OCI-LY7 (cell line): ENCODE measurements around the gene FAXC. TPM values are rescaled to one million over a fixed set of nuclear protein-coding genes. Genes with fewer than 3 reads are reported as not detected.

Source experiments
- BruUV-seq: library from RNA; stranded (reverse); fragments of 400-500 nt; replicated peaks from 2 replicates; lab custom pipeline; 2021; lab: Mats Ljungman, UMichigan
- CTCF ChIA-PET: fragments of 300-600 bp; sonication (Branson Sonifier 250); formaldehyde crosslinking; loops from one replicate; lab custom pipeline; 2022; ENCODE audit warnings: antibody characterized with exemption; ENCODE audit not compliant: unreplicated experiment; lab: Charles Lee
- POLR2A ChIA-PET: fragments of 300-600 bp; sonication (Branson Sonifier 250); formaldehyde crosslinking; loops from one replicate; lab custom pipeline; 2022; ENCODE audit warnings: antibody characterized with exemption; lab: Charles Lee
- DNase-seq: peaks from one replicate; pipeline ENCODE4 v3.0.0-alpha.2; 2015; ENCODE audit warnings: low spot score
- H2AFZ ChIP-seq: fragments of 200-600 bp; sonication (generic), shearing (Covaris generic); 2 replicates; pipeline ENCODE4 v1.6.1; 2014; ENCODE audit warnings: mild to moderate bottlenecking, antibody characterized with exemption, low read length, moderate library complexity
- H3K27ac ChIP-seq: fragments of 200-600 bp; sonication (generic); 2 replicates; pipeline ENCODE4 v1.5.1; 2014; ENCODE audit warnings: mixed run types, low read depth, mild to moderate bottlenecking, moderate library complexity, low read length, inconsistent platforms; ENCODE audit not compliant: poor library complexity, severe bottlenecking
- H3K36me3 ChIP-seq: fragments of 200-600 bp; sonication (generic); 2 replicates; pipeline ENCODE4 v1.6.1; 2014; ENCODE audit warnings: mild to moderate bottlenecking, antibody characterized with exemption, low read length, moderate library complexity, mixed read lengths; ENCODE audit not compliant: insufficient read depth
- H3K4me1 ChIP-seq: fragments of 200-600 bp; sonication (generic); 2 replicates; pipeline ENCODE4 v1.5.1; 2014; ENCODE audit warnings: mild to moderate bottlenecking, low read length; ENCODE audit not compliant: insufficient read depth, poor library complexity, severe bottlenecking
- H3K4me2 ChIP-seq: fragments of 200-600 bp; sonication (generic); 2 replicates; pipeline ENCODE4 v1.6.1; 2014; ENCODE audit warnings: mild to moderate bottlenecking, low read length
- H3K4me3 ChIP-seq: fragments of 200-600 bp; sonication (generic); 2 replicates; pipeline ENCODE4 v1.5.1; 2014; ENCODE audit warnings: mild to moderate bottlenecking, low read depth, low read length; ENCODE audit not compliant: poor library complexity, severe bottlenecking
- H3K79me2 ChIP-seq: fragments of 200-600 bp; sonication (generic); 2 replicates; pipeline ENCODE4 v1.6.1; 2016; ENCODE audit warnings: low read depth, mild to moderate bottlenecking, low read length, moderate library complexity, mixed read lengths; ENCODE audit not compliant: insufficient read depth
- H3K9me2 ChIP-seq: fragments of 200-600 bp; sonication (generic); 2 replicates; pipeline ENCODE4 v1.6.1; 2016; ENCODE audit warnings: mild to moderate bottlenecking, low read length, mixed read lengths; ENCODE audit not compliant: insufficient read depth
- H3K9me3 ChIP-seq: fragments of 200-600 bp; sonication (generic); 2 replicates; pipeline ENCODE4 v1.6.1; 2014; ENCODE audit warnings: mild to moderate bottlenecking, mixed run types, low read length, mixed read lengths
- H4K20me1 ChIP-seq: fragments of 200-600 bp; sonication (generic); 2 replicates; pipeline ENCODE4 v1.6.1; 2014; ENCODE audit warnings: mild to moderate bottlenecking, antibody characterized with exemption, low read length, moderate library complexity, mixed read lengths; ENCODE audit not compliant: insufficient read depth
- EZH2phosphoT487 ChIP-seq: fragments of 200-600 bp; sonication (generic); IDR thresholded peaks from 2 replicates; pipeline ENCODE4 v1.6.1; 2018; ENCODE audit warnings: low read depth, borderline replicate concordance, mild to moderate bottlenecking, mixed run types, antibody characterized with exemption, low read length, moderate library complexity, mixed read lengths
- intact Hi-C: fragments of 100-400 bp; cut with micrococcal nuclease; formaldehyde crosslinking; loops from one replicate; pipeline ENCODE4 v1.10.0; 2022; ENCODE audit not compliant: unreplicated experiment
- total RNA-seq, 2 experiments: library from RNA; depleted of rRNA in 1 of 2; stranded (reverse); fragments of >200 nt in 1 of 2; shearing (Covaris generic) in 1 of 2; gene quantifications; 2 replicates each; pipeline ENCODE4 v1.2.3, GENCODE V29; 2014 to 2022
- TF ChIP-seq, protein P1 (sequence below): fragments of 200-600 bp; sonication (generic); conservative IDR thresholded peaks from 2 replicates; pipeline ENCODE4 v1.5.1; 2014; ENCODE audit warnings: mild to moderate bottlenecking, antibody characterized with exemption, low read length, moderate library complexity, mixed read lengths

FAXC gene
- total RNA-seq, 2 experiments from 2014 or later, result not detected

DNA sequence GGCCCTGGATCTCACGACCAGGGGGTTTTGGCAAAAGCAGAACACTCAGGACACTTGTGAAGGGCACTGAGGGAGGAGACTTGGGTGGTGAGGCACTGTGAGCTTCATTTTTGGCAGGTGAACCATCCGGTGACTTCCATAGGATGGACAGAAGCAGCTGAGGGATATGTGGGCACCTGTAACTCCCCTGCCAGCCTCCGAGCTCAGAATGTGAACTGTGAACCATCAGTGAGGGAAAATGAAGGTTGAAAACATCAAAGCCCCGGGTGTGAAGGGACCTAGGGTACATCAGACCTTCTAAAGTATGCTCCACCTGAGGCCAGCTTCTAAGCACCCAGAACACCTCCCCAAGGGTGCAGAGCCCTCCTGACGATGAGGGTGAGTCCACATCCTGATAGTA is 53.2 kb downstream of the FAXC start:
- DNase-seq, result no peak
- H3K4me2 ChIP-seq, result no peak overlapping the region
- no peak overlapping the region for H2AFZ ChIP-seq
- H3K79me2 ChIP-seq, result no peaks in the 10 kb centered on the region
- no peak overlapping the region for H3K4me3 ChIP-seq
- no TSS peak for BruUV-seq
- no peaks in the 10 kb centered on the region for H3K9me3 ChIP-seq
- no peak overlapping the region for H3K27ac ChIP-seq
- no peaks in the 10 kb centered on the region for H3K9me2 ChIP-seq
- POLR2A ChIA-PET, result no interaction called here
- TF ChIP-seq, protein P1, sequence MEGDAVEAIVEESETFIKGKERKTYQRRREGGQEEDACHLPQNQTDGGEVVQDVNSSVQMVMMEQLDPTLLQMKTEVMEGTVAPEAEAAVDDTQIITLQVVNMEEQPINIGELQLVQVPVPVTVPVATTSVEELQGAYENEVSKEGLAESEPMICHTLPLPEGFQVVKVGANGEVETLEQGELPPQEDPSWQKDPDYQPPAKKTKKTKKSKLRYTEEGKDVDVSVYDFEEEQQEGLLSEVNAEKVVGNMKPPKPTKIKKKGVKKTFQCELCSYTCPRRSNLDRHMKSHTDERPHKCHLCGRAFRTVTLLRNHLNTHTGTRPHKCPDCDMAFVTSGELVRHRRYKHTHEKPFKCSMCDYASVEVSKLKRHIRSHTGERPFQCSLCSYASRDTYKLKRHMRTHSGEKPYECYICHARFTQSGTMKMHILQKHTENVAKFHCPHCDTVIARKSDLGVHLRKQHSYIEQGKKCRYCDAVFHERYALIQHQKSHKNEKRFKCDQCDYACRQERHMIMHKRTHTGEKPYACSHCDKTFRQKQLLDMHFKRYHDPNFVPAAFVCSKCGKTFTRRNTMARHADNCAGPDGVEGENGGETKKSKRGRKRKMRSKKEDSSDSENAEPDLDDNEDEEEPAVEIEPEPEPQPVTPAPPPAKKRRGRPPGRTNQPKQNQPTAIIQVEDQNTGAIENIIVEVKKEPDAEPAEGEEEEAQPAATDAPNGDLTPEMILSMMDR, result no peak
- no peak for TF ChIP-seq EZH2phosphoT487
- no peaks in the 10 kb centered on the region for H3K36me3 ChIP-seq
- intact Hi-C loops, result no loop called here
- CTCF ChIA-PET, result no interaction called here
- H4K20me1 ChIP-seq, result no peaks in the 10 kb centered on the region
- no peaks in the 10 kb centered on the region for H3K4me1 ChIP-seq

DNA sequence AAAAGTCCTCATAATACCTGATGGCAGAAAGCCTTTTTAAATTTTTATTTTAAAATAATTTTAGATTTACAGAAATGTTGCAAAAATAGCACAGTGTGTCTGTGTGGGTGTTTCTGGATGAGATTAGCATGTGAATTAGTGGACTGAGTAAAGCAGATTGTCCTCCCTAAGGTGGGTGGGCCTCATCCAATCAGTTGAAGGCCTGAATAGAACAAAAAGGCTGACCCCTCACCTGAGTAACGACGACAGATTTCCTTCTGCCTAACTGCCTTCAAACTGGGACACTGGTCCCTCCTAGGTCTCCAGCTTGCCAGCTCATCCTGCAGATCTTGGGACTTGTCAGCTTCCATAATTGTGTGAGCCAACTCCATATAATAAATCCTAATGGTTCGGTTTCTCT is 54.2 kb downstream of the FAXC start:
- ChIA-PET CTCF (no interaction called here), POLR2A (no interaction called here)
- Histone ChIP-seq H2AFZ (no peak overlapping the region), H3K4me2 (no peak overlapping the region), H3K4me1 (no peaks in the 10 kb centered on the region), H3K36me3 (no peaks in the 10 kb centered on the region), H3K9me2 (no peaks in the 10 kb centered on the region), H3K4me3 (no peak overlapping the region), H4K20me1 (no peaks in the 10 kb centered on the region), H3K27ac (no peak overlapping the region), H3K9me3 (no peaks in the 10 kb centered on the region), H3K79me2 (no peaks in the 10 kb centered on the region)
- intact Hi-C loops, result no loop called here
- no peak for DNase-seq
- no TSS peak for BruUV-seq
- TF ChIP-seq, protein P1, result no peak
- TF ChIP-seq EZH2phosphoT487, result no peak

DNA sequence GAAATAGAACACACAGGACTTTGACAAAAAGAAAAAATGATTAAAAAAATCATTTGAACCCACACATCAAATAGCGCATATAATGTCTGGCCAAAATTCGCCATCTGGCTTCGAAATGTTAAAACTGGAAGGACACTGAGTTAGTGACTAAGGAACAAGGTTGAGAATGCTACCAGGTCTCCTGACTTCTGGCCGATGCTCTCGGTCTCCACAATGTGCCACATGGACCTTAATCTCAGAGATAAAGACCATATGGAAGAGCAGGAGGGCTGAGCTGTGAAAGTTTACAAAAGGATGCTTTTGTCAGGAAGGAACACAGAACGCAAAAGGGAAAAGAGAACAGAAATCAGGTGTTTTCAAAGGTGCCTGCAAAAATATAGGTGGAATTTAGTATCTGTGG is 54.7 kb downstream of the FAXC start:
- H3K36me3 ChIP-seq, result no peaks in the 10 kb centered on the region
- ChIA-PET CTCF (no interaction called here), POLR2A (no interaction called here)
- no peaks in the 10 kb centered on the region for H3K9me2 ChIP-seq
- H3K4me3 ChIP-seq, result no peak overlapping the region
- intact Hi-C loops, result no loop called here
- TF ChIP-seq, protein P1, result no peak
- no peak for TF ChIP-seq EZH2phosphoT487
- no peaks in the 10 kb centered on the region for H3K4me1 ChIP-seq
- H2AFZ ChIP-seq, result no peak overlapping the region
- no peaks in the 10 kb centered on the region for H4K20me1 ChIP-seq
- H3K4me2 ChIP-seq, result no peak overlapping the region
- no peak overlapping the region for H3K27ac ChIP-seq
- no TSS peak for BruUV-seq
- no peaks in the 10 kb centered on the region for H3K9me3 ChIP-seq
- H3K79me2 ChIP-seq, result no peaks in the 10 kb centered on the region
- no peak for DNase-seq
